ENCODE measurements around the gene KLF2. TPM values are rescaled to one million over a fixed set of nuclear protein-coding genes. Genes with fewer than 3 reads are reported as not detected.

The KLF2 gene
- total RNA-seq, 4 donors from 2014 or later, result 115 to 236 (median 167) TPM

DNA sequence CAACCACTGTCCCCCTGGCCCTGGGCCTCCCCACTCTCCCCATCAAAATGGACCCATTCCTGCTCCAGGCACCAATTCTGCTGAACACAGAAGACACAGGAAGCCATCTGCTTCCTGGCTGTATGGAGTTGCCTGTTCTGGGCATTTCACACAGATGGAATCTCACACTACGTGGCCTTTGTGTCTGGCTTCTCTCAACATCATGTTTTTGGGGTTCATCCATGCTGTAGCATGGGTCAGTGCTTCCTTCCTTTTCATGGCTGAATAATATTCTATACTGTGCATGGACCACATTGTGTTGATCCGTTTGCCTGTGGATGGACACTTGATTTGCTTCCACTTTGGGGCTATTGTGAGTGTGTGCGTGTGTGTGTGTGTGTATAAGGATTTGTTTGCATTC lies 15.0 kb upstream of the KLF2 start:
- no peaks in the 10 kb centered on the region for H3K4me1 ChIP-seq
- no peaks in the 10 kb centered on the region for H3K9me3 ChIP-seq
- H3K27me3 ChIP-seq, result no peaks in the 10 kb centered on the region
- TF ChIP-seq POLR2A (IDR thresholded peaks at IDR 0.05) (no peak), EP300 (IDR thresholded peaks at IDR 0.05) (no peak)
- TF ChIP-seq, protein P1, sequence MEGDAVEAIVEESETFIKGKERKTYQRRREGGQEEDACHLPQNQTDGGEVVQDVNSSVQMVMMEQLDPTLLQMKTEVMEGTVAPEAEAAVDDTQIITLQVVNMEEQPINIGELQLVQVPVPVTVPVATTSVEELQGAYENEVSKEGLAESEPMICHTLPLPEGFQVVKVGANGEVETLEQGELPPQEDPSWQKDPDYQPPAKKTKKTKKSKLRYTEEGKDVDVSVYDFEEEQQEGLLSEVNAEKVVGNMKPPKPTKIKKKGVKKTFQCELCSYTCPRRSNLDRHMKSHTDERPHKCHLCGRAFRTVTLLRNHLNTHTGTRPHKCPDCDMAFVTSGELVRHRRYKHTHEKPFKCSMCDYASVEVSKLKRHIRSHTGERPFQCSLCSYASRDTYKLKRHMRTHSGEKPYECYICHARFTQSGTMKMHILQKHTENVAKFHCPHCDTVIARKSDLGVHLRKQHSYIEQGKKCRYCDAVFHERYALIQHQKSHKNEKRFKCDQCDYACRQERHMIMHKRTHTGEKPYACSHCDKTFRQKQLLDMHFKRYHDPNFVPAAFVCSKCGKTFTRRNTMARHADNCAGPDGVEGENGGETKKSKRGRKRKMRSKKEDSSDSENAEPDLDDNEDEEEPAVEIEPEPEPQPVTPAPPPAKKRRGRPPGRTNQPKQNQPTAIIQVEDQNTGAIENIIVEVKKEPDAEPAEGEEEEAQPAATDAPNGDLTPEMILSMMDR (IDR thresholded peaks at IDR 0.05), result no peak
- 85 to 92% methylated on average over 3 of the region's 3 CpGs for WGBS, 2 donors
- no peak overlapping the region for H3K4me3 ChIP-seq
- H3K27ac ChIP-seq, result no peak overlapping the region
- no peak for DNase-seq (ENCODE audit: low spot score in 2 of 2)
- H3K36me3 ChIP-seq, result no peaks in the 10 kb centered on the region

DNA sequence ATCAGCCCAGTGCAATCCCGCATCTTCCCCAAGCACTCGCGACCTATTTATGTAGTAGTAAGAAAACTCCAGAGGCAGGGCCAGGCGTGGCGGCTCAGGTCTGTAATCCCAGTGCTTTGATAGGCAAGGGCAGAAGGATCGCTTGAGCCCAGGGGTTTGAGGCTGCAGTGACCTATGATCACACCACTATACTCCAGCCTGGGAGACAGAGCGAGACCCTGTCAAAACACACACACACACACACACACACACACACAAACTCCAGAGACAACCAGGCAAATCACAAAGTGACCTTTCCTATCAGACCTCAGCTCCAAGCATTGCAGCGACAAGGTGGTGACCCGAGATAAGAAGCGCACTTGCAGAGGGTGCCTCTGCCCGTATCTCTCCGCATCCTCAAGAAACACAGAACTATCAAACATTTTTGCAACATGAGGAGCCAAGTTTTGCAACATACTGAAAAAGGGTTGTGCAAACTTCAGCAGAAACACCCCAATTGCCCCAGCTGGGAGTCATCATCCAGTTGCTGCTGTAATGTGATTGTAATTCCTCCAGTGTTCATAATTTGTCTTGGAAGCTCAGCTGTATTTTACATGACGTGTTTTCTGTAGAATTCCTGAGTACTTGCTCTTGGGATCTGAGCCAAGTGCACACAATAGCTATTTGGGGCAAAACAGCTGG lies 8.7 kb upstream of the KLF2 start:
- Histone ChIP-seq H3K4me1 (peaks cover 0 to 23% (median 16%) of the 10 kb centered on the region in 4 donors), H3K27me3 (no peaks in the 10 kb centered on the region), H3K4me3 (no peak overlapping the region), H3K9me3 (no peaks in the 10 kb centered on the region), H3K27ac (peak overlapping the region; percentile 5 to 90 (median 68)), H3K36me3 (no peaks in the 10 kb centered on the region)
- TF ChIP-seq, protein P1 (IDR thresholded peaks at IDR 0.05), result peak in 1 of 5 experiments; percentile 24
- TF ChIP-seq POLR2A (IDR thresholded peaks at IDR 0.05) (no peak), EP300 (IDR thresholded peaks at IDR 0.05) (peak; percentile 74 to 99)
- DNase-seq (ENCODE audit: low spot score in 2 of 2), result peak in 1 of 2 donors; percentile 76
- 24 to 43% methylated on average over 13 of the region's 13 CpGs for WGBS, 2 donors

DNA sequence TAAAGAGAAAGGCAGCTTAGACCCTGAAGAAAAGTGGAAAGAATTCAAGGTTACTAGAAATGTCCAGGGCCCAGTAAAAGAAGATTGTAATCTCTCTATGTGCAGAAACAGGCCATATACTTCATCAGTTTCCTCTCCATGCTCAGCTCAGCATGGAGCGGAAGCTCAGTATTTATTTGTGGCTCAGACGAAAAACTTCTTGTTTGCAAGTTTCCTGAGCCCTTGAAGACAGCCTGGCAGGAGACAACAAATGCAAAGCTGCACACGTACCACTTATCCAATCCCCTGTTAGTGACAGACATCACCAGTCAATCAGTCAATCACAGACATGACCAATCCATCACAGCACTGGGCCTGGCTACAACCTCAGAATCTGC lies 8.1 kb upstream of the KLF2 start:
- TF ChIP-seq EP300 (IDR thresholded peaks at IDR 0.05), result peak; percentile 0 to 11
- TF ChIP-seq POLR2A (IDR thresholded peaks at IDR 0.05), result no peak
- DNase-seq (ENCODE audit: low spot score in 2 of 2), result no peak
- H3K4me1 ChIP-seq, result peaks cover 0 to 23% (median 16%) of the 10 kb centered on the region in 4 donors
- H3K27ac ChIP-seq, result peak overlapping the region; percentile 5 to 90 (median 68)
- H3K36me3 ChIP-seq, result no peaks in the 10 kb centered on the region
- 20 to 34% methylated on average over 3 of the region's 3 CpGs for WGBS, 2 donors
- no peaks in the 10 kb centered on the region for H3K27me3 ChIP-seq
- no peak overlapping the region for H3K4me3 ChIP-seq
- no peaks in the 10 kb centered on the region for H3K9me3 ChIP-seq

DNA sequence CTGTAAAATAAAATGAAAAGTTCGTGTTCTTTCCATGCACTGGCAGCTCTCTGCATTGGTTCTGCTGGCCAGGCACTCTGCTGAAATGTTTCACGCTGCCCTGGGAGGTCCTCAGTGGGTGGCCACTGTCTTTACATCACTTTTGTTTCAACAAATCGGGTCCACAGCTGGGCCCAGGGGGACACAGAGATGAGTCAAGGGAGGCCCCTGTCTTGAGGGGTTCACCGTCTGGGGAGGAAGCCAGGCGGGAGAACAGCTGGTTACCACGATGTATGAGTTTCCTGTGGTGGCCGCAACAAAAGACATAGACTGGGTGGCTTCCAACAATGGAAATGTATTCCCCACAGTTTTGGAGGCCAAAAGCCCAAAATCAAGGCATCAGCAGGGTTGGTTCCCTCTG lies 5.1 kb upstream of the KLF2 start:
- Histone ChIP-seq H3K36me3 (no peaks in the 10 kb centered on the region), H3K9me3 (no peaks in the 10 kb centered on the region), H3K27ac (peak overlapping the region in 1 of 4 donors; percentile 4), H3K27me3 (no peaks in the 10 kb centered on the region), H3K4me1 (peaks cover 0 to 43% (median 21%) of the 10 kb centered on the region in 4 donors), H3K4me3 (no peak overlapping the region)
- no peak for TF ChIP-seq EP300 (IDR thresholded peaks at IDR 0.05)
- no peak for TF ChIP-seq POLR2A (IDR thresholded peaks at IDR 0.05)
- TF ChIP-seq, protein P1 (IDR thresholded peaks at IDR 0.05), result no peak
- DNase-seq (ENCODE audit: low spot score in 2 of 2), result no peak
- WGBS, 2 donors, result 62 to 63% methylated on average over 7 of the region's 7 CpGs

DNA sequence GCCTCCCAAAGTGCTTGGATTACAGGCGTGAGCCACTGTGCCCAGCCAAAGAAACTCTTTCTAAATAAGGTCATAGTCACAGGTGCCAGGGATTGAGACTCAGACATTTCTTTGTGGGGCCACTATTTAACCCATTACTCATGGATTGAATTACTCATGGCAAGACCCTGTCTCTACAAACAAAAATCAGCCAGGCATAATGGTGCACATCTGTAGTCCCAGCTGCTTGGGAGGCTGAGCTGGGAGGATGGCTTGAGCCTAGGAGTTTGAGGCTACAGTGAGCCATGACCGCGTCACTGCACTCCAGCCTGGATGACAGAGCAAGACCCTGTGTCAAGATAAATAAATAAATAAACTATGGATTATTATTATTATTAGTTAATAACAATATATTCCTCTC lies 3.6 kb upstream of the KLF2 start:
- H3K9me3 ChIP-seq, result no peaks in the 10 kb centered on the region
- peaks cover 0 to 33% (median 15%) of the 10 kb centered on the region in 4 donors for H3K4me1 ChIP-seq
- 93% methylated on average over 3 of the region's 3 CpGs for WGBS, 2 donors
- no peak for DNase-seq (ENCODE audit: low spot score in 2 of 2)
- H3K36me3 ChIP-seq, result peaks cover 0 to 12% (median 3%) of the 10 kb centered on the region in 3 donors
- H3K27ac ChIP-seq, result peak overlapping the region in 1 of 4 donors; percentile 9
- TF ChIP-seq, protein P1 (IDR thresholded peaks at IDR 0.05), result no peak
- TF ChIP-seq POLR2A (IDR thresholded peaks at IDR 0.05), result no peak
- TF ChIP-seq EP300 (IDR thresholded peaks at IDR 0.05), result no peak
- H3K27me3 ChIP-seq, result no peaks in the 10 kb centered on the region
- H3K4me3 ChIP-seq, result no peak overlapping the region
